ENCODE measurements around the gene MRPS31.
"Not testable (repeated sequence)": the region's sequence is repeated elsewhere in the genome, so short reads cannot be mapped to it uniquely, and the experiment has no call there.

MRPS31 gene

GRCh38 chr13:40758811-40759210 lies 12.2 kb downstream of the MRPS31 start:
- no peak for DNase-seq

- no peak for DNase-seq
These were observed 14.9 kb downstream of the MRPS31 start for GRCh38 chr13:40756042-40756441.

GRCh38 chr13:40755082-40755700 lies 15.8 kb downstream of the MRPS31 start:
- DNase-seq = no peak

GRCh38 chr13:40749327-40749726 lies 21.7 kb downstream of the MRPS31 start:
- DNase-seq = no peak

GRCh38 chr13:40735232-40735548 lies 35.8 kb downstream of the MRPS31 start:
- DNase-seq = not testable (repeated sequence)

GRCh38 chr13:40734536-40735231 lies 36.3 kb downstream of the MRPS31 start:
- not testable (repeated sequence) for DNase-seq

- DNase-seq = no peak
These were observed 38.3 kb downstream of the MRPS31 start for GRCh38 chr13:40732658-40733057.

GRCh38 chr13:40728595-40728994 lies 42.4 kb downstream of the MRPS31 start:
- no peak for DNase-seq

GRCh38 chr13:40714433-40714832 lies 56.6 kb downstream of the MRPS31 start:
- DNase-seq = not testable (repeated sequence)

GRCh38 chr13:40706439-40706838 lies 64.6 kb downstream of the MRPS31 start:
- no peak for DNase-seq

GRCh38 chr13:40697711-40698110 lies 73.3 kb downstream of the MRPS31 start:
- no peak for DNase-seq

DNA sequence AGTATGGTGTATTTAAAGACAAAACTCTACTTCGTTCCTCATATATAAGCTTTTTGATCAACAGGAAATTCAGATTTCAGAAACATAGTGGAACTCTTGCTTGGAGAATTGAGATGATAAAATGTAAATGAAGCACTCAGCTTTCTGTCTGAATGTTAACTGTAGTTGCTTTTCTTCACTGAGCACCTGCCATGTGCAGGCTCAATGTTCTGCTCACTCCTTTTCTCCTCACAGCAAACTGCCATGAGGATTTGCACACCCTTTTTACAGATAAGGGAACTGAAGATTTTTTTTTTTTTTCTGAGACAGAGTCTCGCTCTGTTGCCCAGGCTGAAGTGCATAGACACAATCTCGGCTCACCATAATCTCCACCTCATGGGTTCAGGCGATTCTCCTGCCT lies 76.6 kb downstream of the MRPS31 start:
- DNase-seq = no peak

DNA sequence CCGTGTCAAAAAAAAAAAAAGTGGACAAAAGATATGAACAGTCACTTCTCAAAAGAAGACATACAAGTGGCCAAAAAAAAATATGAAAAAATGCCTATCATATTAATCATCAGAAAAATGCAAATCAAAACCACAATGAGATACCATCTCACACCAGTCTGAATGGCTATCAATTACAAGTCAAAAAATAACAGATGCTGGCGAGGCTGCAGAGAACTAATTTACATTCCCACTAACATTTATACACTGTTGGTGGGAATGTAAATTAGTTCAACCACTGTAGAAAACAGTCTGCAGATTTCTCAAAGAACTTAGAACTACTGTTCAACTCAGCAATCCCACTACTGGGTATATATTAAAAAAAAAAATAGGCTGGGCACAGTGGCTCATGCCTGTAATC lies 78.0 kb downstream of the MRPS31 start:
- no peak for DNase-seq

DNA sequence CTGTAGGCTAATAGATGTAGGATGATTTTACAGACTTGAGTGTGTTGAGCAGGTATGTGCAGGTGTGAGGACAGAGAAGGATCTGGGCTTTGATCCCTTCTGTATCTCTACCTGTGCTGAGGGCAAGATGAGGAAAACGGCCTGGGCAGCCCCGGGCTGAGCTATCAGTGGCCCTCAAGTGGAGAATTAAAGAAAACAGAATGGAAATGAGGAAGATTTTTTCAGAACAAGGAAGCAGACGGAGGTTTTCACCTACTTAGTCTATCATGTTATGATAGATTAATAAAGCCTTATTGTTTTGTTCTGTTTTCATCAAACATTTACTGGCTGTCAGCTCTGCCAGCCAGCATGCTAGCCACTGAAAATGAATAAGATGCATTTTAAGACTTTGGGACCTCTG lies 82.2 kb downstream of the MRPS31 start:
- no peak for DNase-seq

DNA sequence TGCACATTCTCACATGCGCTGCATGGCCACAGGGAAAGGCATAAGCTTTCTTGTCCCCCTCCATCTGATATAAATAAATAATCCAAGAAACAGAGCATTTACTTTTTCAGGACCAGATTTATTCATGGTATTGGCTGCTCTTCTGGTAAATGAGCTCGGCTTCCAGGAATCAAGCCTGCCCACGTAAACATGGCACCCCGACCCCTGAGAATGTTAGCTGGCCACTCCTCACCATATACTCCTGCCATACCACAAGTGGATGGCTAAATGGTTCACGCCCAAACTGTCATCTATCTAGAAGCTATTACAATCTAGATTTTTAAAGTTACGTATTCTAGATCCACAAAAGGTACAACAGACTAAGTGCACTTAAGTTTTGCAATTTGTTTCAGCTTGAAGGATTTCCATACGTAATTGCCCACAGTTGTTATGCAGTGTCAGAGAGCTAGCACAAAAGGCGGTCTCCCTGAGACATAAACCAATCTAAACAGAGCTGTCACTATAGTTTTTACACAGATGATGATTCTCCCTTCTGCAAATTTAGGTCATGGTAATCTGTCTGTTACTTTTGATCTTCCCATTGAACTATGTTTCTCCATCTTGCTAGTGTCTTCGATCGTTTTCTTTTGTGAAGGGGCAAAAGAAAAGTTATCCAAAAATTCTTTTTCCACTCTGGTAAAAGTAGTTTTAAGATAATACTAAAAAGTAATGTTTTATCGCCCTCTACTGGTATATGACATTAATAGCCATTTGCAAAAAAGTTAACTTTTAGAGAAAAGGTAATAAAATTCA lies 88.3 kb downstream of the MRPS31 start:
- DNase-seq = no peak

- DNase-seq = no peak
These were observed 89.4 kb downstream of the MRPS31 start for GRCh38 chr13:40681341-40682146.

DNA sequence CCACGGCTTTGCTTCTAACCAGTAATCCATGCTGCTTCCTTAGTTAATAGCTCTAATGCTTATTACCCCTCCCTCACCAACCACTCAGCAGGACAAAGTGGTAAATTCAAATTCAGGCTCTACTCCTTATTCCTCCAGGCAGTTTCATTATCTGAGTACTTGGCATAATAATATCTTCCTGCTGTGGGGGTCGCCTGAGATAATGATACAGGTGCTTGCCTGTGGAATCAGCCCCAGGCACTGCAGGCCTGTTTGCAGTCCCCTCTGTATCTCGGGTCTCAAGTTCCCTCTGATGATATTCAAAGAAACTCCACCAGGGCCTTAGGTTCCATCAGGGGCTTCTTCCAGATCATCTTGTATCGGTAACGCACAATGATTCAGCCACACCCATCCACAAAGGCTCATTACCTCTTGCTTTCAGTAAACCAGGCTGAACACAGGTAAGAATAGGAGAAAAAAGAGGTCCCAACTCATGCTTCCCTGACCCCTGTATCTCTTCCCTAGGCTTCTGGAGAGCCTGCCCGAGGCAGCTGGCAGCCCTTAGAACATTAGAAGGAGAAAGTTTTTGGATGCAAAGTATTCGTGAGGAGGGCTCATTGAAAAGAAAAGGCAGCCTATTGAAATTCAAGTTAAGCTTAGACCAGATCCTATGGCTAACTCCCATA lies 90.2 kb downstream of the MRPS31 start:
- no peak for DNase-seq

GRCh38 chr13:40679480-40679985 lies 91.5 kb downstream of the MRPS31 start:
- no peak for DNase-seq

All from activated CD4-positive, alpha-beta T cell treated with anti-CD3 and anti-CD28 coated beads, Interleukin-2, amount 50 U/mL, for 1 hour (primary cell).